ENCODE results near the gene GPR42. TPM values are rescaled to one million over a fixed set of nuclear protein-coding genes. Genes with fewer than 3 reads are reported as not detected.

The GPR42 gene
- total RNA-seq, 1 experiment from 2014 or later: not detected

DNA sequence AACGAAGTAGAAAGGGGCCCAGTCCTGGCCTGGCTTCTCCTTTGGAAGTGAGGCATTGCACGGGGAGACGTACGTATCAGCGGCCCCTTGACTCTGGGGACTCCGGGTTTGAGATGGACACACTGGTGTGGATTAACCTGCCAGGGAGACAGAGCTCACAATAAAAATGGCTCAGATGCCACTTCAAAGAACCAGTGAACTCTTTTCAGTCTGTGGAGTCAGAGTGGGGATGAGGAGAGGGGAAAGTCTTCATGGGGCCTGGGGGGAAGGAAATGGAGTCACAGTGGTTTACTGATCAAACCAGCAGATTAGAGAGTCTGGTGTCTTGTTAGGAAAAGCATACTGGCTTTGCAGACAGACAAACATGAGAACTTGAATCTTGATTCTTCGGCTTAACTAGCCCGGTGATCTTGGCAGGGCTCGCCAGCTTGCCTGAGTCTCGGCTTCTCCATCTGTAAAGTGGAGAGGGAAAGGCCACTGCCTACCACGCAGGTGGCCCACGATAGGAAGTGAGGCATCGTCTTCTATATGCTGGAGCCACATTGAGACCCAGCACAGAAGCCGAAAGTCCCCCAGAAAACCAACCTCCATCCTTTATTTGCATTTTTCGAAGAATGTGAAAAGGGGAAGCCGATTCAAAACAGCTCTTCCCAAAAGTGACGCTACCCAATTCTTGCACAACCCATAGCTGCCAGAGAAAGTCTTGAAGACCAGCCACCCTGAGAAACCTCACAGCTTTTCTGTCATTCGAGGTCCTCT lies 23.5 kb upstream of the GPR42 start, which contains the start of gene FFAR1:
Gene FFAR1 (plus strand): TSS at position 732 of the 759 bp plus-strand sequence. CDS start 3,650 bp downstream, outside the sequence.
- Mint-ChIP-seq H3K27ac (ENCODE audit: low read depth, unreplicated experiment) (no peak within 1 kb of the TSS), H3K36me3 (ENCODE audit: insufficient read depth, unreplicated experiment) (no peaks in the 10 kb centered on the region), H3K4me3 (ENCODE audit: unreplicated experiment) (no peak within 1 kb of the TSS), H3K4me1 (ENCODE audit: insufficient read depth, unreplicated experiment) (no peaks in the 10 kb centered on the region), H3K9me3 (ENCODE audit: unreplicated experiment) (no peaks in the 10 kb centered on the region), H3K27me3 (ENCODE audit: insufficient read depth, unreplicated experiment) (peaks cover 33% of the 10 kb centered on the region)
- intact Hi-C loops (cut with micrococcal nuclease): no loop called here
- no TSS peak for BruUV-seq (replicated peaks)
- ChIA-PET POLR2A (no interaction called here), CTCF (interaction anchor here (0.9 kb wide), 1 partner anchor 148 kb away, joined by 3 read pairs; no protein-coding TSS in a partner anchor)
- no peak for DNase-seq (ENCODE audit: unreplicated experiment)
- TF ChIP-seq, protein P1, sequence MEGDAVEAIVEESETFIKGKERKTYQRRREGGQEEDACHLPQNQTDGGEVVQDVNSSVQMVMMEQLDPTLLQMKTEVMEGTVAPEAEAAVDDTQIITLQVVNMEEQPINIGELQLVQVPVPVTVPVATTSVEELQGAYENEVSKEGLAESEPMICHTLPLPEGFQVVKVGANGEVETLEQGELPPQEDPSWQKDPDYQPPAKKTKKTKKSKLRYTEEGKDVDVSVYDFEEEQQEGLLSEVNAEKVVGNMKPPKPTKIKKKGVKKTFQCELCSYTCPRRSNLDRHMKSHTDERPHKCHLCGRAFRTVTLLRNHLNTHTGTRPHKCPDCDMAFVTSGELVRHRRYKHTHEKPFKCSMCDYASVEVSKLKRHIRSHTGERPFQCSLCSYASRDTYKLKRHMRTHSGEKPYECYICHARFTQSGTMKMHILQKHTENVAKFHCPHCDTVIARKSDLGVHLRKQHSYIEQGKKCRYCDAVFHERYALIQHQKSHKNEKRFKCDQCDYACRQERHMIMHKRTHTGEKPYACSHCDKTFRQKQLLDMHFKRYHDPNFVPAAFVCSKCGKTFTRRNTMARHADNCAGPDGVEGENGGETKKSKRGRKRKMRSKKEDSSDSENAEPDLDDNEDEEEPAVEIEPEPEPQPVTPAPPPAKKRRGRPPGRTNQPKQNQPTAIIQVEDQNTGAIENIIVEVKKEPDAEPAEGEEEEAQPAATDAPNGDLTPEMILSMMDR (IDR thresholded peaks at IDR 0.05; ENCODE audit: unreplicated experiment): no peak

DNA sequence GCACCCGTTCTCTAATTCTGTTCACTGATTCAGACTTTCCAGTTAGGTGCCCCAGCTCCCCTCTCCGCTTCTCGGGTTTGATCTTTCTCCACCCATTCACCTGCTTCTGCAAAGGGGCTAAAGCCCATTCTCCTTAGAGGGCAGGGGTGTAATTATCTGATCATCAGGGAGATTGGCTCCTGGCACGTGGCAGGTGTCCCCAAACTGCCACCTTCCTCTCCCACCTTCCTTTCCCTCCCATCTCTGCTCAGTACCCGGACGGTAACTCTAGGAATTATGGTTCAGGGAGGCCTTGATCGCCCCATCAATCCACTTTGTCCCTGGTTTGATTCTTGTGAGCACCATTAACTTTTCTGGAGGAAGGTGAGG lies 23.0 kb upstream of the GPR42 start:
- Mint-ChIP-seq H3K36me3 (ENCODE audit: insufficient read depth, unreplicated experiment) (no peaks in the 10 kb centered on the region), H3K27ac (ENCODE audit: low read depth, unreplicated experiment) (no peak overlapping the region), H3K4me3 (ENCODE audit: unreplicated experiment) (no peak overlapping the region), H3K9me3 (ENCODE audit: unreplicated experiment) (no peaks in the 10 kb centered on the region), H3K4me1 (ENCODE audit: insufficient read depth, unreplicated experiment) (peaks cover 4% of the 10 kb centered on the region), H3K27me3 (ENCODE audit: insufficient read depth, unreplicated experiment) (peaks cover 27% of the 10 kb centered on the region)
- BruUV-seq (replicated peaks): no TSS peak
- intact Hi-C loops (cut with micrococcal nuclease): no loop called here
- ChIA-PET POLR2A (no interaction called here), CTCF (no interaction called here)
- no peak for DNase-seq (ENCODE audit: unreplicated experiment)
- TF ChIP-seq, protein P1 (IDR thresholded peaks at IDR 0.05; ENCODE audit: unreplicated experiment): no peak

GRCh38 chr19:35348911-35349611 lies 21.8 kb upstream of the GPR42 start:
- H3K9me3 Mint-ChIP-seq (ENCODE audit: unreplicated experiment): no peaks in the 10 kb centered on the region
- no peaks in the 10 kb centered on the region for H3K36me3 Mint-ChIP-seq (ENCODE audit: insufficient read depth, unreplicated experiment)
- BruUV-seq (replicated peaks): no TSS peak
- peaks cover 4% of the 10 kb centered on the region for H3K4me1 Mint-ChIP-seq (ENCODE audit: insufficient read depth, unreplicated experiment)
- H3K27ac Mint-ChIP-seq (ENCODE audit: low read depth, unreplicated experiment): no peak overlapping the region
- ChIA-PET CTCF (interaction anchor here (0.5 to 1.4 kb wide), 4 partner anchors 119 to 205 kb away, joined by 3 to 7 read pairs (median 4); no protein-coding TSS in a partner anchor), POLR2A (no interaction called here)
- peaks cover 22% of the 10 kb centered on the region for H3K27me3 Mint-ChIP-seq (ENCODE audit: insufficient read depth, unreplicated experiment)
- no peak overlapping the region for H3K4me3 Mint-ChIP-seq (ENCODE audit: unreplicated experiment)
- TF ChIP-seq, protein P1 (IDR thresholded peaks at IDR 0.05; ENCODE audit: unreplicated experiment): no peak
- no peak for DNase-seq (ENCODE audit: unreplicated experiment)
- intact Hi-C loops (cut with micrococcal nuclease): no loop called here
